NCI-H524 treated with DMSO at 0.1 percent for 48 hours (cell line): ENCODE measurements around the gene ALDOA.

Source experiments
- DNase-seq: peaks from one replicate; lab custom pipeline; 2025; lab: John Stamatoyannopoulos, UW

The ALDOA gene

GRCh38 chr16:30069611-30070462, 4.3 kb downstream of the ALDOA start:
- no peak for DNase-seq

- no peak for DNase-seq
Observed at GRCh38 chr16:30070490-30070889, 4.9 kb downstream of the ALDOA start.

DNA sequence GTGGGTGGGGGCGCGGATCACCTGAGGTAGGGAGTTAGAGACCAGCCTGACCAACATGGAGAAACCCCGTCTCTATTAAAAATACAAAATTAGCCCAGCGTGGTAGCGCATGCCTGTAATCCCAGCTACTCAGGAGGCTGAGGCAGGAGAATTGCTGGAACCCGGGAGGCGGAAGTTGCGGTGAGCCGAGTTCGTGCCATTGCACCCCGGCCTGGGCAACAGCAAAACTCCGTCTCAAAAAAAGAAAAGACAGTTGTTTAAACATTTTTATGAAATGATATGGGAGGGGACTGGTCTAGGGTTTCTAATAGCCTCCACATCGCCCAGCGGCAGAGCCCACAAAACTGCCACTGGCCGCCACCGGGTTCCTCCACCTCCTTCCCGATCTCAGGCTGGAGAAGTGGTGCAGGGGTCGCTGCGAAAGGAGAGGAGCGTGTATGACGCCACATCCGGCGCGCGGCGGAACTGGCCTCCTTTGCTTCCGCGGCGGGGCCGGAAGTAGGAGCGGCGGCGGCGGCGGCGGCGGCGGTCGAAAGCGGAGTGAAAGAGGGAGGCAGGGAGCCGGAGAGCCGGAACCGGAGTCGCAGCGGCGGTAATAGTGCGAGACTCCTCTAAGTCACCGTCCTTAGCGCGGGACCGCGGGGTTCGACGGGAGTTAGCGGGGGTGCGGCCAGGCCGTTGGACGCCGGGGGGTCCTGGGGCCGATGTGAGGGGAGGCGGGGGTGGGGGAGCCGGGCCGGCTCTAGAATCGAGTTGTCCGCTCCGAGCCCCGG, 10.1 kb downstream of the ALDOA start, which contains the start of gene PPP4C:
Gene PPP4C, plus strand, starts transcription at position 492 of the 773 bp plus-strand sequence. CDS start 384 bp downstream, outside the sequence.
- peak; percentile 64 for DNase-seq

- no peak for DNase-seq
Observed at GRCh38 chr16:30076276-30076791, 10.8 kb downstream of the ALDOA start.

DNA sequence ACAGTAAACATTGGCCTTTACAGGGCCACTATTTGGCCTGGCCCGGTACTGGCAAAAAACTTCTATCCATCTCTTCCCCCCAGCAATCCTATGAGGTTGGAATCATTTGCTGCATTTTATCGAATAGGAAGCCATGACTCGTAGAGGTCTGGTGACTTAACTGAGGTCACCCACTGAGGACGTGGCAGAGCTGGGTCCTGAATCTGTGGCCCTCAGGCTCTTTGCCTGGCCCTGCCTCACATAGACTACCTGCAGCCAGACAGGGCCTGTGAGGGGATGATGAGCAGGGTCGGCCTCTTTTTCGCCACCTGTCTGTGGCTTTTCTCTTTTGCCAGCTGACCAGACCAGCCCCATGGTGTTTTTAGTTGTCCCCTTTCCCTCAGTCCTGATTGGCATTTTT, 12.1 kb downstream of the ALDOA start:
- no peak for DNase-seq

GRCh38 chr16:30078744-30079143, 13.2 kb downstream of the ALDOA start:
- DNase-seq: no peak

- no peak for DNase-seq
Observed at GRCh38 chr16:30079480-30079879, 13.9 kb downstream of the ALDOA start.

DNA sequence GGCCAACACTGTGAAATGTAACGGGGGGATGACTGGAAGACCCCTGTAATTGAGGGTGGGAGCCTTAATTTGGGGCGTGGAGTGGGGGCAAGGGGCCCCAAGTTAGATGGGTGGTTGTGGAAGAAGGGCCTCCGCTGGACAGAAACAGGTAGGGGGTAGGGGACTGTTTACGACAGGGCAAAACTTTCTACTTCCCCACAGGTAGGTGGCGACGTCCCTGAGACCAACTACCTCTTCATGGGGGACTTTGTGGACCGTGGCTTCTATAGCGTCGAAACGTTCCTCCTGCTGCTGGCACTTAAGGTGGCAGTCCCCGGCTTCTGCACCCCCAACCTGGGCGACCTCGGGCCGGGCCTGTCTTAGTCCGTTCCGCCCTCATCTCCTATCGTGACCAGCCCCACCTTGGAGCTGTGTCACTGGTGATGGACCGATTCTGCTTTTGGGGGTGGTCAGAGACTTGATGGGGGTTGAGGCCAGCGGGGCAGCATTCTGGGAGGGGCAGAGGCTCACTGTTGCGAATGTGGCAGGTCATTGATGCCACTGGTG, 17.1 kb downstream of the ALDOA start:
- DNase-seq: no peak

DNA sequence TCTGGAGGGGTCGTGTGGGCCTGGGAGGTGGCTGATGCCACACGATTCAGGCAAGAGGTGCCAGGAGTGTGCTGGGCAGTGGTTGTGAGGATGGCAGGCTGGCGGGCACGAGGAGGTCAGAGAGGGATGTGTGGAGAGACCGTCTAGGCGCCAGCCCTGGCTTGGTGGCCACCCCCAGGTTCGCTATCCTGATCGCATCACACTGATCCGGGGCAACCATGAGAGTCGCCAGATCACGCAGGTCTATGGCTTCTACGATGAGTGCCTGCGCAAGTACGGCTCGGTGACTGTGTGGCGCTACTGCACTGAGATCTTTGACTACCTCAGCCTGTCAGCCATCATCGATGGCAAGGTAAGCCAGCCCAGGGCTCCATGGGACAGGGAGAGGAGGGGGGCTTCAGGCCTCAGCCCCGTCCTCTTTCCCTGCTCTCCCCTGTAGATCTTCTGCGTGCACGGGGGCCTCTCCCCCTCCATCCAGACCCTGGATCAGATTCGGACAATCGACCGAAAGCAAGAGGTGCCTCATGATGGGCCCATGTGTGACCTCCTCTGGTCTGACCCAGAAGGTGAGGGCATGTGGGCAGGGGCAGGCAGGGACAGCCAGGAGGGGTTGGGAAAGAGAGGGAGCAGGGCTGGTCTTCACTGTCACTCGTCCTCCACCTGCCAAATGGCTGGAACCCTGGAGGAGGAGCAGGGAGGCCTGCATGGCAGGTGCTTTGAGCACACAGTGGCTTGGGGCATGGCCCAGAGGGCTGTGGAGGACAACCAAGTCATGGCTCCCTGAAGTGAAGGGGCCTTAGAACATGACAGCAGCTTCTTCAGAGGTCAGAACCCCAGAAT, 17.9 kb downstream of the ALDOA start:
- no peak for DNase-seq

GRCh38 chr16:30084096-30084815, 18.7 kb downstream of the ALDOA start:
- DNase-seq: no peak

- no peak for DNase-seq
Observed at GRCh38 chr16:30084816-30085159, 19.2 kb downstream of the ALDOA start.

GRCh38 chr16:30085247-30085646, 19.7 kb downstream of the ALDOA start:
- DNase-seq: no peak

DNA sequence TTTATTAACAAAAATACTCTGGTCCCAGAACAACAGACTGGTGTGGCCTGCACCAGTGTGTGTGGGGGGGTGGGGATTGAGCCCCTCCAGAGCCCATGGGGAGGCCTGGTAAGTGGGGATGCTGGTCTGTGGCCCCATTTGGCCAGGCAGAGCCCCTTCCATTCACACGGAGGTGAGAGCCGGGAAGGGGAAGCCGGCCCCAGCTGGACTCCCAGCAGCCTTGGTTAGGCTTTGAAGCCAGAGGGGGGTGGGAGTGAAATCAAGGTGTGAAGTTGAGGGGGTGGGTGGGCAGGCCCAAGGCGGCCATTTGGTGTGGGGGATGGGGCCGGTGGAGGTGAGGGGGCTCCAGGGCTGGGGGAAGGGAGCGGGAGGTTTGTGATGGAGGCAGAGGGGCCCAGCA, 20.3 kb downstream of the ALDOA start:
- no peak for DNase-seq

DNA sequence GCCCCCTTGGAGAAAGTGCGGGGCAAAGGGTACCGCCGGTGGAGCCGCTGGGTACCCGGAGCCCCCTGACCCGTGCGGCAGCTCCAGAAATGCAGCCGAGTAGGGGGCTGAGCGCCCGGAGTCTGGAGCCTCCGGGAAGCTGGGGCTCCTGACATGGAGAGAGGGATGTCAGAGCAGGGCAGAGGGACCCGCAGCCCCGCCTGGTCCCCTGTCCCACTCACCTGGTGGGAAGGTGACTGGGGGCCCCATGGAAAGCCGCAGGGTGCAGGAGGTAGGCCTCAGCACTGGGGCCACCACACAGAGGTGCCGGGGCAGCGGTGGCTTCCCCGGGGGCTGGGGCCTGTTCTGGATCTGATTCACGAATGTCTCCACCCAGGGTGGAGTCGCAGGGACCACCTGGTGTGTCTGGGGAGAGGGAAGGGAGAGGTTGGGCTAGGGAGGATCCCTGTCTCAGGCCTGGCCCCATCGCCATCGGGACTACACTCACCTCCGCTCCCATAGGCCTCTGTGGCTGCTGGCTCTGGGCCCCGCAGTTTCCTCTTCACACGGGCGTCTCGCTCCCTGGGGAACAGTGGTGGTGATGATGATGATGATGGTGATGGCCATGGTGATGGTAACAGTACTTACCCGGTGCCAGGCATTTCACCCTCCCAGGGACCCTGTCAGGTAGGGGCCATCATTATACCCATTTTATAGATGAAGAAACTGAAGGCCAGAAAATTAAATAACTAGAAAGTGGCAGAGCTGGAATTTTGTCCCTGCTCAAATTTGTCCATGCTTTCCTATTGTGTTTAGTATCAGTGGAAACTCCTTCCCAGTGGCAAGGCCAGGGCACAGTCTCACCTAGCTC, 21.0 kb downstream of the ALDOA start:
- DNase-seq: no peak

GRCh38 chr16:30087181-30087898, 21.8 kb downstream of the ALDOA start:
- no peak for DNase-seq

DNA sequence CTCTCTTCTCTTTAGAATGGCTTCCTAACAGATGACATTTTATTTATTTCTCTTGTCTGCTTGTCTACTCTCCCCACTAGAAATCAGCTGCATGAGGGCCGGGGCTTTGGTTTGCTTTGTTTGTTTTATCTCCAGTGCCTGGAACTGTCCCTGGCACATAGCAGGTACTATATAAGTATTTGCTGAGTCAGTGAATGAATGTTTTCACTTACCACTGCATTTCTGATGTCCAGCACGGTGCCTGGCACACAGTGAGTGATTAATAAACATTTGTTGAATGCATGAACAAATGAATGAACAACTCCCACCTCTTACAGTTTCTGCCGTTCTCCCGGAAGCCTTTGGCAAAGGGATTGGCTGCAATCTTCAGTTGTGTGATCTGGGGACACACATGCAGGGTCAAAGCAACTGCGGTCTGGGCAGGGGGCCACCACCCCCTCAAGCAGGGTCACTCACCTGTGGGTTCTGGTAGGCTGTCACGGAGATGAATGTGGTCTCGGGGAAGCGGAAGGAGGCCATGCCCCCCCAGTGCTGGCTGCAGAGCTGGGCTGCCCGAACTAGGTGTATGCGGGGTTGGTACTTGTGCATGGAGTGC, 22.8 kb downstream of the ALDOA start:
- no peak for DNase-seq

GRCh38 chr16:30088832-30089624, 23.5 kb downstream of the ALDOA start:
- no peak for DNase-seq

DNA sequence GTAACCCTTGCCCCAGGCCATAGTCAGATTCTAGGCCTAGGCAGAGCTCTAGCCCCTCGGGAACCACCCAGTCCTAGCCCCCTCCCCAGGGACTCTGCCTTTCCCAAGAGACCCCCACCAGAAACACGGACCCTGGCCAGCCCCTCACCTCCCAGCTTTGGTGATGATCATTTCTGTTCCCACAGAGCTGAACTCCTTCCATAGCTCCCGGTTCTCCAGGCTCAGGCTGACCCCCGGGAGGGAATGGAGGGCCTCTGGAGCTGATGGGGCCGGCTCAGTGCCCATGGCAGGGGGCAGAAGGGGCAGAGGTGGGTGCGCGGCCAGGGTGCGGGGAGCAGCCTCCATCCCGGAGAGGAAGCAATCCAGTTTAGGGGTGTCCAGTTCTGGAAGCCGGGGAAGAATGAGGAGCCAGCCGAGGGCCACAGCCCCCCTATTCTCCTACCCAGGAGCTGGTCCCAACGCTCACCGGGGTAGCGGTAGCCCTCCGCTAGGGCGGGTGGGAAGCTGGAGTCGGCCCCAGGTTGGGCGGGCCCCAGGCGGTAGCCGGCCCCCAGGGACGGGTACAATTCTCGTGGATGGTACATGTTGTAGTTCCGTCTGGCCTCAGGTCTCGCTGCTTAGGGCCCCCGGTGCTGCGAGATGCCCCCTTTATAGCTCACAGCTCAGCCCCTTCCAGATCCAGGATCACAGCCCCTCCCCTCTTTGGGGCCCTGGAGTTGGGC, 25.2 kb downstream of the ALDOA start:
- no peak for DNase-seq
